ENCODE measurements around the gene RAB27A. TPM values are rescaled to one million over a fixed set of nuclear protein-coding genes. Genes with fewer than 3 reads are reported as not detected.

Gene RAB27A
- total and polyA plus RNA-seq, 9 of the 15 experiments (the other 6 are each of a cell fraction or from before 2014, with no cell fraction given) = 31.5 to 171 (median 80.4) TPM

DNA sequence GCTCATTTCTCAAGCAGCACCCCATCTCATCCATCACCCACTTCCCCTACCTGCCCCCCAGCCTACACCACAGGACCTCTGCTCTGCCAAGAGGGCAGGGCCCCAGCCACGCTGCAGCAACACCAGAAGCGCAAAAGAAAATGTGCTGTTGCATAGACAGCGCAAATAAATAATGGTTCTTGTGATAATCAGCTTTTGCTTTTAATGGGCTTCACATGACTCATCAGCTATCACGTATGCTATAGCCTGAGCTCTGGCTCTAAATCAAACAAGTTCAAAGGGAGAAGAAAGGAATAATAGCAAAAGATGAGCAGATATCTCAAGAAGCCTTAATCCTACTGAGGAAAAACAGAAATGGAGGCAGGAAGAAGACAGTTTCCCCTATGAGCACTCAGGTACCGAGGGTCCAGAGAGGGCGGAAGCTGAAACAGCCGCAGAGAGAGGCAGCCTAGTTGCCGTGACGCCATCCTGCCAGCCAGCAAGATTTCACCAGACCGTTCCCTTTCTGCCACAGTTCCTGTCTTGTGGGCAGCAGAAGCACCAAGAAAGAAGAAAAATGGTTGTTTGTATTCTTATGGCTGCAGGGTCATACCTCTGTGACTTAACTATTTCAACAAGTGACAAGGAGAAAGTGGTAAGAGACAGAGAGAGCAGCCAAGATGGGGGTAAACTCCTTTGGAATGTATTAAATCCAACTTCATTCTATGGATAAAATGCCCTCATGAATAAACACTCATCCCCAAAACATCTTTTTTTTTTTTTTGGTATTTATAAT lies 22.0 kb downstream of the RAB27A start (continued):
- TF ChIP-seq NR1H2 (CRISPR knock-in tag; IDR thresholded peaks at IDR 0.05) (no peak), HDAC6 (IDR thresholded peaks at IDR 0.05; ENCODE audit: low read depth, low read length) (no peak), MECOM (CRISPR knock-in tag; IDR thresholded peaks at IDR 0.05) (no peak), ZNF140 (CRISPR knock-in tag; IDR thresholded peaks at IDR 0.05) (no peak), ZNF644 (tag; IDR thresholded peaks at IDR 0.05; ENCODE audit: low read depth) (no peak), ZKSCAN8 (CRISPR knock-in tag; IDR thresholded peaks at IDR 0.05) (no peak), DPF2 (IDR thresholded peaks at IDR 0.05) (0 out of 2 replicates have a peak, but pooled peaks have one; percentile 45), RCOR1 (IDR thresholded peaks at IDR 0.05; ENCODE audit: borderline replicate concordance in 1 of 2, low read depth in 2 of 2, low read length in 2 of 2) (0 out of 4 replicates have a peak, but pooled peaks of 1 of the 2 experiments have one; percentile 6), C11orf30 (IDR thresholded peaks at IDR 0.05; ENCODE audit: low read depth) (peak; percentile 19), KAT2B (IDR thresholded peaks at IDR 0.05; ENCODE audit: low read depth, low read length) (no peak), RNF2 (IDR thresholded peaks at IDR 0.05) (no peak), LEF1 (IDR thresholded peaks at IDR 0.05) (peak; percentile 75; the same call in 1 of the 2 replicates), HSF4 (CRISPR knock-in tag; IDR thresholded peaks at IDR 0.05; ENCODE audit: borderline replicate concordance) (no peak), ARID1B (IDR thresholded peaks at IDR 0.05) (peak; percentile 40; the same call in 1 of the 2 replicates), TBL1XR1 (IDR thresholded peaks at IDR 0.05; ENCODE audit: low read length in 2 of 2) (no peak), HNRNPLL (IDR thresholded peaks at IDR 0.05; ENCODE audit: low read depth, low read length, poor library complexity, severe bottlenecking) (peak; percentile 39), SMARCA4 (IDR thresholded peaks at IDR 0.05) (peak; percentile 47; the same call in 1 of the 2 replicates), ZZZ3 (IDR thresholded peaks at IDR 0.05) (no peak)
- TF ChIP-seq, protein P1, sequence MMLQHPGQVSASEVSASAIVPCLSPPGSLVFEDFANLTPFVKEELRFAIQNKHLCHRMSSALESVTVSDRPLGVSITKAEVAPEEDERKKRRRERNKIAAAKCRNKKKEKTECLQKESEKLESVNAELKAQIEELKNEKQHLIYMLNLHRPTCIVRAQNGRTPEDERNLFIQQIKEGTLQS (IDR thresholded peaks at IDR 0.05) = peak; percentile 79
- TF ChIP-seq, protein P1 (CRISPR knock-in tag; conservative IDR thresholded peaks at IDR 0.05) = no peak
- TF ChIP-seq, protein P2, sequence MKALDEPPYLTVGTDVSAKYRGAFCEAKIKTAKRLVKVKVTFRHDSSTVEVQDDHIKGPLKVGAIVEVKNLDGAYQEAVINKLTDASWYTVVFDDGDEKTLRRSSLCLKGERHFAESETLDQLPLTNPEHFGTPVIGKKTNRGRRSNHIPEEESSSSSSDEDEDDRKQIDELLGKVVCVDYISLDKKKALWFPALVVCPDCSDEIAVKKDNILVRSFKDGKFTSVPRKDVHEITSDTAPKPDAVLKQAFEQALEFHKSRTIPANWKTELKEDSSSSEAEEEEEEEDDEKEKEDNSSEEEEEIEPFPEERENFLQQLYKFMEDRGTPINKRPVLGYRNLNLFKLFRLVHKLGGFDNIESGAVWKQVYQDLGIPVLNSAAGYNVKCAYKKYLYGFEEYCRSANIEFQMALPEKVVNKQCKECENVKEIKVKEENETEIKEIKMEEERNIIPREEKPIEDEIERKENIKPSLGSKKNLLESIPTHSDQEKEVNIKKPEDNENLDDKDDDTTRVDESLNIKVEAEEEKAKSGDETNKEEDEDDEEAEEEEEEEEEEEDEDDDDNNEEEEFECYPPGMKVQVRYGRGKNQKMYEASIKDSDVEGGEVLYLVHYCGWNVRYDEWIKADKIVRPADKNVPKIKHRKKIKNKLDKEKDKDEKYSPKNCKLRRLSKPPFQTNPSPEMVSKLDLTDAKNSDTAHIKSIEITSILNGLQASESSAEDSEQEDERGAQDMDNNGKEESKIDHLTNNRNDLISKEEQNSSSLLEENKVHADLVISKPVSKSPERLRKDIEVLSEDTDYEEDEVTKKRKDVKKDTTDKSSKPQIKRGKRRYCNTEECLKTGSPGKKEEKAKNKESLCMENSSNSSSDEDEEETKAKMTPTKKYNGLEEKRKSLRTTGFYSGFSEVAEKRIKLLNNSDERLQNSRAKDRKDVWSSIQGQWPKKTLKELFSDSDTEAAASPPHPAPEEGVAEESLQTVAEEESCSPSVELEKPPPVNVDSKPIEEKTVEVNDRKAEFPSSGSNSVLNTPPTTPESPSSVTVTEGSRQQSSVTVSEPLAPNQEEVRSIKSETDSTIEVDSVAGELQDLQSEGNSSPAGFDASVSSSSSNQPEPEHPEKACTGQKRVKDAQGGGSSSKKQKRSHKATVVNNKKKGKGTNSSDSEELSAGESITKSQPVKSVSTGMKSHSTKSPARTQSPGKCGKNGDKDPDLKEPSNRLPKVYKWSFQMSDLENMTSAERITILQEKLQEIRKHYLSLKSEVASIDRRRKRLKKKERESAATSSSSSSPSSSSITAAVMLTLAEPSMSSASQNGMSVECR (CRISPR knock-in tag; IDR thresholded peaks at IDR 0.05) = no peak
